Measurements from ENCODE around the gene MTUS2.

The MTUS2 gene

DNA sequence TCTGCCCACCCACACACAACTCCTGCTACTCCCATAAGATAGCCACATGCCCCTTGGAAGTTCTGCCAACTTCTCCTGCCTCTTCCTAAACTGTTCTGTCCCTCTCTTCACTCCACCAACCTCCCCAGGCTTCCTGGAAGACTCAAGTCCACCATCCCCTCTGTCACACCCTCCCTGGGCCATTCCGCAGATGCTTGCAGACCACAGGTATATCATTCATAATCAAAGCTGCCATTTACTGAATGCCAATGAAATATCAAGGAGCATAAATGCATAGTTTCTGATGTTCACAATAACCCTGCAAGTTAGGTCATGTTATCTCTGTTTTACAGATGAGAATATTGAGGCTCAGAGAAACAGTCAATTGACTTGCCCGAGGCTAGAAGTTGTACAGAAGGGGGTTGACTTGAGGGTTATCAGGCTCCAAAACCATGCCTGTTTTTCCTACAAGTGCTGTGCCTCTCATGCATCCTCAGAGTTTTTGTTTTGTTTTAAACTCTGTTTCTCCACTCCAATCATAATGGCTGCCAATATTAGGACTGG is 639.7 kb downstream of the MTUS2 start:
- DNase-seq (ENCODE audit: extremely low read depth, low read depth): no peak
- H3K4me3 ChIP-seq (replicated peaks; ENCODE audit: low read depth, low read length): no peak overlapping the region
- TF ChIP-seq, protein P1, sequence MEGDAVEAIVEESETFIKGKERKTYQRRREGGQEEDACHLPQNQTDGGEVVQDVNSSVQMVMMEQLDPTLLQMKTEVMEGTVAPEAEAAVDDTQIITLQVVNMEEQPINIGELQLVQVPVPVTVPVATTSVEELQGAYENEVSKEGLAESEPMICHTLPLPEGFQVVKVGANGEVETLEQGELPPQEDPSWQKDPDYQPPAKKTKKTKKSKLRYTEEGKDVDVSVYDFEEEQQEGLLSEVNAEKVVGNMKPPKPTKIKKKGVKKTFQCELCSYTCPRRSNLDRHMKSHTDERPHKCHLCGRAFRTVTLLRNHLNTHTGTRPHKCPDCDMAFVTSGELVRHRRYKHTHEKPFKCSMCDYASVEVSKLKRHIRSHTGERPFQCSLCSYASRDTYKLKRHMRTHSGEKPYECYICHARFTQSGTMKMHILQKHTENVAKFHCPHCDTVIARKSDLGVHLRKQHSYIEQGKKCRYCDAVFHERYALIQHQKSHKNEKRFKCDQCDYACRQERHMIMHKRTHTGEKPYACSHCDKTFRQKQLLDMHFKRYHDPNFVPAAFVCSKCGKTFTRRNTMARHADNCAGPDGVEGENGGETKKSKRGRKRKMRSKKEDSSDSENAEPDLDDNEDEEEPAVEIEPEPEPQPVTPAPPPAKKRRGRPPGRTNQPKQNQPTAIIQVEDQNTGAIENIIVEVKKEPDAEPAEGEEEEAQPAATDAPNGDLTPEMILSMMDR (IDR thresholded peaks at IDR 0.05; ENCODE audit: low read depth, low read length, missing control alignments): no peak

DNA sequence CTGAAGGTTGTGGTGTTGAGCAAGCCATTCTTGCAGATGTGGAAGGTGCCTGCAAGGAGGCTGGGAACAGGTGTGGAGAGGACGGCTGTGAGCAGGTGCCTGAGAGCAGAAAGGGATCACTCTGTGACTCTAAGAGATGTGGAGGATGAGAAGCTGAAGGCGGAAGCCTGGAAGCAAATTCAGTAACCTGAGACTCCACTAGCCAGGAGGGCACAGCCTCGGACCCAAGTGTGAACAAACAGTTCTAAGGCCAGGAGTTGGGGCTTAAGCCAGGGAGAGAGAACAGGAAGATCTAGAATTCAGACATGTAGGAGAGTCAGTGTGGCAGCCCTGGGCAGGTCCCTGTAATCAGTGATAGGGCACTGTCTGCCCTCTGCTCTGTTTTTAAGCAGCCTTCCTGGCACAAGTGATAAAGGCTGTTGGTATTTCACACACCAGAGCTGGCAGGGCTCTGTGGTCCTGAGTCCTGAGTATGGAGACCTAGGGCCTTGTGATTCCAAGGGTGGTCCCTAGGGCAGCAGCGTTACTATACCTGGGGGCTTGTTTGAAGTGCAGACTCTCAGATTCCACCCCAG is 644.1 kb downstream of the MTUS2 start:
- no peak for DNase-seq (ENCODE audit: extremely low read depth, low read depth)

DNA sequence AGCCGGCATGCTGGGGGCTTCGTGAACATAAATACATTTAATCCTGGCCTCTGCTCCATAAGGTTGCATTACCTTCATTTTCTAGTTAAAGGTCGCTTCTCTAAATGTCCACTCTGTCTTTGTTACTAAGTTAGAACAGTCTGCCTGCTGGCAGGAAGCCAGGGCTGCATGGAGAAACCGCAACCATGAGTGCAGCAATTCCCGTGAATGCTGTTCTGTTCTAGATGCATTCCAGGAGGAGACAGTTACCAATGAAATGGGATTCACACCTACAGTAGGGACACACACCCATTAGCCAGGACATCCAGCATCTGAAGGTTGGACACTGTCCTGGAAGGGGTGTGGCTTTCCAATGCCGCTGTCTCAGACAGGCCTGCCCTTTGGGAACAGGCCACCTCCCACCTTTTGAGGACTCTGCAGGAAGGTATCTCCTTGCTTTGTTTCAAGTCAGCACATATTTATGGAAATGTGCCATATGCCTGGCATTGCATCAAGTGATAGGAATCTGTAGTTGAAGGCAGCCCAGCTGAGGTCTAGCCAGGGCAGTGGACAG is 645.7 kb downstream of the MTUS2 start:
- TF ChIP-seq, protein P1 (IDR thresholded peaks at IDR 0.05; ENCODE audit: low read depth, low read length, missing control alignments): no peak

More for the DNA sequence above, 644.1 kb downstream of the MTUS2 start:
- TF ChIP-seq, protein P1 (IDR thresholded peaks at IDR 0.05; ENCODE audit: low read depth, low read length, missing control alignments): no peak
- no peak overlapping the region for H3K4me3 ChIP-seq (replicated peaks; ENCODE audit: low read depth, low read length)

GRCh38 chr13:29471551-29471950 is 651.4 kb downstream of the MTUS2 start:
- H3K4me3 ChIP-seq (replicated peaks; ENCODE audit: low read depth, low read length): no peak overlapping the region
- DNase-seq (ENCODE audit: extremely low read depth, low read depth): no peak
- TF ChIP-seq, protein P1 (IDR thresholded peaks at IDR 0.05; ENCODE audit: low read depth, low read length, missing control alignments): no peak

More for the DNA sequence above, 645.7 kb downstream of the MTUS2 start:
- H3K4me3 ChIP-seq (replicated peaks; ENCODE audit: low read depth, low read length): no peak overlapping the region
- DNase-seq (ENCODE audit: extremely low read depth, low read depth): peak; percentile 66

DNA sequence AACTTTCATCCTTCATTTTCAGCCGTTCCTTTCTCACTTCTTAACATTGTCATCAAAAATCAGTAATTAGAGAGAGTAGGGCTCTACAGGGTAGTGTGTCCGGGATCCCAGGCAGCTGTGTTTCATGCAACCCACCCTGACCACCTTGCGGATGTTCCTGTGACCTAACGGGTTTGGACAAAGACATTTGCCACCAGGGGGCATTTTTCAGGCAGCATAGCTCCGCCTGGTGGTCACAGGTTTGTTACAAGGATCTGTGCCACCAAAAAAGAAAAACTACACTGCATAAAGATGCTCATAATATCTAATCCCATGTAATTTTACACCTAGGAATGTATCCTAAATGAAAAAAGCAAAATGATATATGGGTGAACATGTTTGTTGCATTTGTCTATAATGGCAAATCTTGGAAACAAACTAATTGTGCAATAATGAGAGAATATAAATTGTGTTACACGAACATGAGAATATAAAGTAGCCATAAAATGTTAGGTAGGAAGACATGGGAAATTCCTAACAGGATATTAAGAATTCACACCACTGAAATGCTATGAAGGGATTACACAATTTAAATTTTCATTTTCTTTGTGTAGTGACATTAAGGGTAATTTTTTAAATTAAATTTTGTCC is 652.3 kb downstream of the MTUS2 start:
- peak; percentile 31 for DNase-seq (ENCODE audit: extremely low read depth, low read depth)
- TF ChIP-seq, protein P1 (IDR thresholded peaks at IDR 0.05; ENCODE audit: low read depth, low read length, missing control alignments): peak; percentile 99
- no peak overlapping the region for H3K4me3 ChIP-seq (replicated peaks; ENCODE audit: low read depth, low read length)

DNA sequence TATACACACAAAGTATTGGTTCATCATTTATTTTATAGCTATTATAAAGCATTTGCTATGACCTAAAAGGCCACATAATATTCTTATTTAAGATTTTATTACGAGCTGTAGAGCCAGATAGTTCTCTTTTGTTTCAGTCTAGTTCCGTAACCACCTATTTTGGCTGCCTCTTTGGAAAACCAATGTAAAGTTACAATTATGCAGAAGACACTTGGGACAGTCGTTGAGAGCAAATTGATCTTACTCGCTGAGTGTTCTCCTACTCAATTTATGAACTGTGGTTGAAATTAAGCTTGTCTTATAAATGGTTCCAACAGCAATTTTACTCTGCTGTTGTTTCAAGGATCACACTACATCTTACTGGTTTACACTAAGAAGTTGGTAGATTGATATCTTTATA is 653.0 kb downstream of the MTUS2 start:
- TF ChIP-seq, protein P1 (IDR thresholded peaks at IDR 0.05; ENCODE audit: low read depth, low read length, missing control alignments): no peak
- DNase-seq (ENCODE audit: extremely low read depth, low read depth): no peak
- H3K4me3 ChIP-seq (replicated peaks; ENCODE audit: low read depth, low read length): no peak overlapping the region

Data from HFF-Myc (cell line).